GM18511 (cell line): ENCODE results near the gene ZP1.
"Not testable (repeated sequence)": the region's sequence is repeated elsewhere in the genome, so short reads cannot be mapped to it uniquely, and the experiment has no call there.

Experiments
- ATAC-seq: cut with Tn5 transposase; IDR thresholded peaks from one replicate; pipeline ENCODE4 v1.9.1; 2021; ENCODE audit warnings: mild to moderate bottlenecking, moderate library complexity; ENCODE audit not compliant: unreplicated experiment

Gene ZP1

GRCh38 chr11:60905047-60905446 is 37.7 kb downstream of the ZP1 start:
- no peak for ATAC-seq

GRCh38 chr11:60905551-60906113 is 38.3 kb downstream of the ZP1 start:
- ATAC-seq: no peak

GRCh38 chr11:60906132-60906972 is 39.0 kb downstream of the ZP1 start, which contains the start of gene PRPF19:
PRPF19 (minus strand) TSS chr11:60906585; CDS start chr11:60906382, 203 bp downstream.
- ATAC-seq: peak; percentile 80

GRCh38 chr11:60908803-60909202 is 41.5 kb downstream of the ZP1 start:
- ATAC-seq: no peak

- ATAC-seq: not testable (repeated sequence)
Measured at GRCh38 chr11:60909680-60910280, 42.4 kb downstream of the ZP1 start.

- ATAC-seq: peak; percentile 43
Measured at GRCh38 chr11:60910281-60910687, 42.9 kb downstream of the ZP1 start.

- no peak for ATAC-seq
Measured at GRCh38 chr11:60910711-60911380, 43.5 kb downstream of the ZP1 start.

GRCh38 chr11:60912223-60912850 is 45.0 kb downstream of the ZP1 start:
- no peak for ATAC-seq

- no peak for ATAC-seq
Measured at GRCh38 chr11:60912851-60913528, 45.6 kb downstream of the ZP1 start.

- peak; percentile 52 for ATAC-seq
Measured at GRCh38 chr11:60913793-60914632, 46.7 kb downstream of the ZP1 start, which contains the start of gene TMEM109. TMEM109 (plus strand) TSS chr11:60914158; CDS start chr11:60919694, 5,536 bp downstream.

- no peak for ATAC-seq
Measured at GRCh38 chr11:60914633-60915247, 47.4 kb downstream of the ZP1 start.

GRCh38 chr11:60915248-60915914 is 48.0 kb downstream of the ZP1 start:
- ATAC-seq: peak; percentile 59

- no peak for ATAC-seq
Measured at GRCh38 chr11:60916669-60917206, 49.4 kb downstream of the ZP1 start.

GRCh38 chr11:60917267-60917666 is 49.9 kb downstream of the ZP1 start:
- no peak for ATAC-seq

- ATAC-seq: no peak
Measured at GRCh38 chr11:60918251-60918938, 51.1 kb downstream of the ZP1 start.

GRCh38 chr11:60918939-60919265 is 51.6 kb downstream of the ZP1 start:
- ATAC-seq: no peak

- ATAC-seq: no peak
Measured at GRCh38 chr11:60919320-60919719, 52.0 kb downstream of the ZP1 start.

- ATAC-seq: no peak
Measured at GRCh38 chr11:60919956-60920355, 52.6 kb downstream of the ZP1 start.
